ENCODE measurements around the gene ARPC5. TPM values are rescaled to one million over a fixed set of nuclear protein-coding genes. Genes with fewer than 3 reads are reported as not detected.

ARPC5 gene
- total RNA-seq, 1 experiment from 2014 or later, result 158 TPM

DNA sequence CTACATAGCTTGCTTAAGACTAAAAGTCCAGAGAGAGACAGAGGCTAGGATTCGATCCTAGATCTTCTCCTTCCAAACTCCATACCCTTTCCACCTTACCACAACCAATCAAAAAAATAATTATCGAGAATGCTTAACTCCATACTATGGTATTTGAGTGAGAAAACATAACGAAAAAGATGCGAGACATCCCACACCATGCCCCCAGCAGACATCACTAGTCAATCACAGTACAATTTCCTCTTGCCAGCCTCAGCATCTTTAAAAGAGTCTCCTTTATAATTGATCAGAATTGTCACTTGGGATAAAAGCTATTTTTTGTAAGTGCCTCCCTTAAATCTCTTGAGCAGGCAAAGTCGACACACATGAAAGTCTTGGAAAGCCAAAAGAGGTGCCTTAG lies 46.2 kb downstream of the ARPC5 start:
- H3K27ac ChIP-seq (ENCODE audit: low read depth, low read length, poor library complexity, severe bottlenecking), result no peak overlapping the region
- H3K4me1 ChIP-seq (ENCODE audit: insufficient read depth, low read length, poor library complexity, severe bottlenecking), result no peaks in the 10 kb centered on the region
- no peak for TF ChIP-seq EZH2 (IDR thresholded peaks at IDR 0.05; ENCODE audit: borderline replicate concordance, low read depth, low read length, poor library complexity, severe bottlenecking)
- TF ChIP-seq, protein P1, sequence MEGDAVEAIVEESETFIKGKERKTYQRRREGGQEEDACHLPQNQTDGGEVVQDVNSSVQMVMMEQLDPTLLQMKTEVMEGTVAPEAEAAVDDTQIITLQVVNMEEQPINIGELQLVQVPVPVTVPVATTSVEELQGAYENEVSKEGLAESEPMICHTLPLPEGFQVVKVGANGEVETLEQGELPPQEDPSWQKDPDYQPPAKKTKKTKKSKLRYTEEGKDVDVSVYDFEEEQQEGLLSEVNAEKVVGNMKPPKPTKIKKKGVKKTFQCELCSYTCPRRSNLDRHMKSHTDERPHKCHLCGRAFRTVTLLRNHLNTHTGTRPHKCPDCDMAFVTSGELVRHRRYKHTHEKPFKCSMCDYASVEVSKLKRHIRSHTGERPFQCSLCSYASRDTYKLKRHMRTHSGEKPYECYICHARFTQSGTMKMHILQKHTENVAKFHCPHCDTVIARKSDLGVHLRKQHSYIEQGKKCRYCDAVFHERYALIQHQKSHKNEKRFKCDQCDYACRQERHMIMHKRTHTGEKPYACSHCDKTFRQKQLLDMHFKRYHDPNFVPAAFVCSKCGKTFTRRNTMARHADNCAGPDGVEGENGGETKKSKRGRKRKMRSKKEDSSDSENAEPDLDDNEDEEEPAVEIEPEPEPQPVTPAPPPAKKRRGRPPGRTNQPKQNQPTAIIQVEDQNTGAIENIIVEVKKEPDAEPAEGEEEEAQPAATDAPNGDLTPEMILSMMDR (conservative IDR thresholded peaks at IDR 0.05; ENCODE audit: low read depth, low read length), result no peak
- no peak overlapping the region for H3K4me3 ChIP-seq (ENCODE audit: low read depth, low read length, poor library complexity, severe bottlenecking)
- no peak for DNase-seq (ENCODE audit: low spot score)
- no peaks in the 10 kb centered on the region for H3K9me3 ChIP-seq (ENCODE audit: low read depth, low read length, poor library complexity, severe bottlenecking)
- no peaks in the 10 kb centered on the region for H3K27me3 ChIP-seq (replicated peaks; ENCODE audit: insufficient read depth, low read depth, low read length, poor library complexity)
- no TSS peak for BruUV-seq (replicated peaks)
- POLR2A ChIA-PET (ENCODE audit: low non-redundant PET), result no interaction called here
- intact Hi-C loops (cut with micrococcal nuclease; ENCODE audit: unreplicated experiment), result no loop called here
- CTCF ChIA-PET, result no interaction called here
- H3K36me3 ChIP-seq (ENCODE audit: insufficient read depth, low read length, poor library complexity, severe bottlenecking), result no peaks in the 10 kb centered on the region

DNA sequence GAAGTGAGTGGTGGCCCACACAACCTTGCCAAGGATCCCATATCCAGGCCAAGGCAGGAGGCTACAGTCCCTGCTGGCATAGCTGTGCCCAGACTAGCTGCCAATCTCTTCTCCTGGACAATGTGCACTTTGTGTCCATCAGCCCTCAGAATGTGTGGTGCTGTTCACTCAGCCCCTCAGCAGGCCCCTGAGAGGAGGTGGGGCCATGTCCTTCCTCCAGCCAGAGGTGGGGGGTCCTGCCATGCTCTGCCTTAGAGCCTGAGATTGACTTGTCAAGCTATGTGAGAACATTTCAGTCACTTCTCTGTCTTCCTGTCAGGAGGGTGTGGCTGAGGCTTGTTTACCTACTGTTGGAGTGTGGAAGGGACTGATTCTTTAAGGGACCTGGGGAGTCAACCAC lies 46.8 kb downstream of the ARPC5 start:
- H3K27ac ChIP-seq (ENCODE audit: low read depth, low read length, poor library complexity, severe bottlenecking), result no peak overlapping the region
- TF ChIP-seq, protein P1 (conservative IDR thresholded peaks at IDR 0.05; ENCODE audit: low read depth, low read length), result no peak
- no peak for TF ChIP-seq EZH2 (IDR thresholded peaks at IDR 0.05; ENCODE audit: borderline replicate concordance, low read depth, low read length, poor library complexity, severe bottlenecking)
- BruUV-seq (replicated peaks), result no TSS peak
- no peaks in the 10 kb centered on the region for H3K36me3 ChIP-seq (ENCODE audit: insufficient read depth, low read length, poor library complexity, severe bottlenecking)
- intact Hi-C loops (cut with micrococcal nuclease; ENCODE audit: unreplicated experiment), result no loop called here
- CTCF ChIA-PET, result no interaction called here
- no peaks in the 10 kb centered on the region for H3K9me3 ChIP-seq (ENCODE audit: low read depth, low read length, poor library complexity, severe bottlenecking)
- no peak overlapping the region for H3K4me3 ChIP-seq (ENCODE audit: low read depth, low read length, poor library complexity, severe bottlenecking)
- DNase-seq (ENCODE audit: low spot score), result no peak
- no peaks in the 10 kb centered on the region for H3K27me3 ChIP-seq (replicated peaks; ENCODE audit: insufficient read depth, low read depth, low read length, poor library complexity)
- H3K4me1 ChIP-seq (ENCODE audit: insufficient read depth, low read length, poor library complexity, severe bottlenecking), result no peaks in the 10 kb centered on the region
- POLR2A ChIA-PET (ENCODE audit: low non-redundant PET), result no interaction called here

- H3K36me3 ChIP-seq (ENCODE audit: insufficient read depth, low read length, poor library complexity, severe bottlenecking), result no peaks in the 10 kb centered on the region
- no TSS peak for BruUV-seq (replicated peaks)
- DNase-seq (ENCODE audit: low spot score), result no peak
Observed at GRCh38 chr1:183586926-183587325, 48.7 kb downstream of the ARPC5 start.

More at GRCh38 chr1:183586926-183587325, 48.7 kb downstream of the ARPC5 start:
- intact Hi-C loops (cut with micrococcal nuclease; ENCODE audit: unreplicated experiment), result no loop called here
- no peaks in the 10 kb centered on the region for H3K27me3 ChIP-seq (replicated peaks; ENCODE audit: insufficient read depth, low read depth, low read length, poor library complexity)
- no peak overlapping the region for H3K27ac ChIP-seq (ENCODE audit: low read depth, low read length, poor library complexity, severe bottlenecking)
- TF ChIP-seq, protein P1 (conservative IDR thresholded peaks at IDR 0.05; ENCODE audit: low read depth, low read length), result no peak
- TF ChIP-seq EZH2 (IDR thresholded peaks at IDR 0.05; ENCODE audit: borderline replicate concordance, low read depth, low read length, poor library complexity, severe bottlenecking), result no peak
- H3K4me1 ChIP-seq (ENCODE audit: insufficient read depth, low read length, poor library complexity, severe bottlenecking), result no peaks in the 10 kb centered on the region
- no peak overlapping the region for H3K4me3 ChIP-seq (ENCODE audit: low read depth, low read length, poor library complexity, severe bottlenecking)
- CTCF ChIA-PET, result no interaction called here
- no peaks in the 10 kb centered on the region for H3K9me3 ChIP-seq (ENCODE audit: low read depth, low read length, poor library complexity, severe bottlenecking)
- POLR2A ChIA-PET (ENCODE audit: low non-redundant PET), result no interaction called here

All from A673 (cell line).